ENCODE data around the gene MBD5.
A peak's percentile ranks its signal among the peaks of the same experiment; 100 is the strongest.
"Not testable (repeated sequence)": the region's sequence is repeated elsewhere in the genome, so short reads cannot be mapped to it uniquely, and the experiment has no call there.

Gene MBD5

DNA sequence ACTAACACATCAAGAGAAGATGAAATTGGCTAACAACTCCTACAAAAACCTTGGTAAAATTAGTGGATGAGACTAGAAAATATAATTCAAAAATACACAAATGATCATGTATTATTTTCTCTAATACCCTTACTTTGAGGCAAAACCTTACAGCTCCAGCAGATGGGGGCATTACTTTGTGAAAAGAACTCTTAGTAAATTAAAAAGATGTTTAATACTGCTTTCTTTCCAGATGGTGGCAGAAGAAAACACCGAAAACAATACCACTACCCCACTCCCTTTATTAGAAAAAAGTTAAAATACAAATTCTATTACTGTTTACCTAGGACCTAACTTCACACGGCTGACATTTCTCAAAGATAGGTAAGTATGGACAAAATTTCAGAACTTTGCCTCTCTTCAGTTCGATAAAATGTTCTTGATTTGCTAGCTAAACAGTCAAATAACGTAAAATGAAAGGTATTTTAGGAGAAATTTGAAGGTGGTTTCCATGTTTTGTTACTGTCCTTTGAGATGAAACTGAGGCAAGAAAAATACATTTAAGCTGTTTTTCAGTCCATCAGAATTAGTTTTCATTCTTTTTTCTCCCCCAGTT, 31.0 kb upstream of the MBD5 start:
- POLR2A ChIA-PET = interaction anchor here (0.8 to 1.0 kb wide), 2 partner anchors 520 to 553 kb away, joined by 3 read pairs; no protein-coding TSS in a partner anchor
- DNase-seq (ENCODE audit: low read depth, low spot score) = peak; percentile 17
- H3K4me3 ChIP-seq (ENCODE audit: low read depth, low read length) = no peak overlapping the region
- TF ChIP-seq, protein P1, sequence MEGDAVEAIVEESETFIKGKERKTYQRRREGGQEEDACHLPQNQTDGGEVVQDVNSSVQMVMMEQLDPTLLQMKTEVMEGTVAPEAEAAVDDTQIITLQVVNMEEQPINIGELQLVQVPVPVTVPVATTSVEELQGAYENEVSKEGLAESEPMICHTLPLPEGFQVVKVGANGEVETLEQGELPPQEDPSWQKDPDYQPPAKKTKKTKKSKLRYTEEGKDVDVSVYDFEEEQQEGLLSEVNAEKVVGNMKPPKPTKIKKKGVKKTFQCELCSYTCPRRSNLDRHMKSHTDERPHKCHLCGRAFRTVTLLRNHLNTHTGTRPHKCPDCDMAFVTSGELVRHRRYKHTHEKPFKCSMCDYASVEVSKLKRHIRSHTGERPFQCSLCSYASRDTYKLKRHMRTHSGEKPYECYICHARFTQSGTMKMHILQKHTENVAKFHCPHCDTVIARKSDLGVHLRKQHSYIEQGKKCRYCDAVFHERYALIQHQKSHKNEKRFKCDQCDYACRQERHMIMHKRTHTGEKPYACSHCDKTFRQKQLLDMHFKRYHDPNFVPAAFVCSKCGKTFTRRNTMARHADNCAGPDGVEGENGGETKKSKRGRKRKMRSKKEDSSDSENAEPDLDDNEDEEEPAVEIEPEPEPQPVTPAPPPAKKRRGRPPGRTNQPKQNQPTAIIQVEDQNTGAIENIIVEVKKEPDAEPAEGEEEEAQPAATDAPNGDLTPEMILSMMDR (IDR thresholded peaks at IDR 0.05; ENCODE audit: insufficient read depth, low read length, missing control alignments) = peak; percentile 39
- CTCF ChIA-PET = interaction anchor here (0.7 to 7.3 kb wide), 36 partner anchors 9 to 1004 kb away, joined by 3 to 126 read pairs (median 4); no protein-coding TSS in a partner anchor

DNA sequence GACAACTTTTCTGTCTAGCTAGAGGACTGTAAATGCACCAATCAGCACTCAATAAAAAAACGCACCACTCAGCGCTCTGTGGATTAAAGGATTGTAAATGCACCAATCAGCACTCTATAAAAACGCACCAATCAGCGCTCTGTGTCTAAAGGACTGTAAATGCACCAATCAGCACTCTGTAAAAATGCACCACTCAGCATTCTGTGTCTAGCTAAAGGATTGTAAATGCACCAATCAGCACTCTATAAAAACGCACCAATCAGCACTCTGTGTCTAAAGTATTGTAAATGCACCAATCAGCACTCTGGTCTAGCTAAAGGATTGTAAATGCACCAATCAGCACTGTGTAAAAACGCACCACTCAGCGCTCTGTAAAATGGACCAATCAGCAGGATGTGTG, 25.9 kb upstream of the MBD5 start:
- POLR2A ChIA-PET; DNase-seq (ENCODE audit: low read depth, low spot score); CTCF ChIA-PET; H3K4me3 ChIP-seq (ENCODE audit: low read depth, low read length): not testable (repeated sequence)

- POLR2A ChIA-PET = no interaction called here
- DNase-seq (ENCODE audit: low read depth, low spot score) = no peak
- no peak overlapping the region for H3K4me3 ChIP-seq (ENCODE audit: low read depth, low read length)
- TF ChIP-seq, protein P1 (IDR thresholded peaks at IDR 0.05; ENCODE audit: insufficient read depth, low read length, missing control alignments) = no peak
- CTCF ChIA-PET = interaction anchor here (0.6 to 4.4 kb wide), 2 partner anchors 8 to 283 kb away, joined by 3 to 21 read pairs; no protein-coding TSS in a partner anchor
Observed at GRCh38 chr2:147996828-147997227, 24.1 kb upstream of the MBD5 start.

GRCh38 chr2:147998203-147998602, 22.7 kb upstream of the MBD5 start:
- POLR2A ChIA-PET = no interaction called here
- TF ChIP-seq, protein P1 (IDR thresholded peaks at IDR 0.05; ENCODE audit: insufficient read depth, low read length, missing control alignments) = no peak
- CTCF ChIA-PET = interaction anchor here (4.4 kb wide), 1 partner anchor 9 kb away, joined by 21 read pairs; no protein-coding TSS in a partner anchor
- no peak overlapping the region for H3K4me3 ChIP-seq (ENCODE audit: low read depth, low read length)
- no peak for DNase-seq (ENCODE audit: low read depth, low spot score)

GRCh38 chr2:147999126-147999525, 21.8 kb upstream of the MBD5 start:
- TF ChIP-seq, protein P1 (IDR thresholded peaks at IDR 0.05; ENCODE audit: insufficient read depth, low read length, missing control alignments) = no peak
- CTCF ChIA-PET = interaction anchor here (1.3 to 4.4 kb wide), 2 partner anchors 10 to 510 kb away, joined by 5 to 21 read pairs; no protein-coding TSS in a partner anchor
- no peak overlapping the region for H3K4me3 ChIP-seq (ENCODE audit: low read depth, low read length)
- POLR2A ChIA-PET = no interaction called here
- no peak for DNase-seq (ENCODE audit: low read depth, low spot score)

DNA sequence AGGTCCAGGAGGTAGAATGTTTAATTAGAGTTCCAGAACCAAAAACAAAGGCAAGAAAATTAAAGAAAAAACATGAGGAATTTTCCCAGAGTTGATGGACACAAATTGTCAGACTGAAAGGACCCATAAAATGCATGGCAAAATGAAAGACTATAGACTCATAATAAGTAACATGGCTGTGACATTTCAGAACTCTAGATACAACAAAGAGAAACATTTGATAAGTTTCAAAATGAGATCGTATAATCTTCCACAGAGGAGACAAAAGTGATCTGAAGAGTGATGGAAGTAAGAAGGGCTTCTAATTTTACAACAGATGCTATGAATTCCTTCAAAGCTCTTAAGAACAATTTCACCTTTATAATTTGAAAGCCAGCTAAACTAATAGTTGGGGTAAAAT, 20.8 kb upstream of the MBD5 start:
- CTCF ChIA-PET = interaction anchor here (1.0 to 4.4 kb wide), 3 partner anchors 8 to 509 kb away, joined by 3 to 21 read pairs (median 5); no protein-coding TSS in a partner anchor
- no peak overlapping the region for H3K4me3 ChIP-seq (ENCODE audit: low read depth, low read length)
- no peak for DNase-seq (ENCODE audit: low read depth, low spot score)
- TF ChIP-seq, protein P1 (IDR thresholded peaks at IDR 0.05; ENCODE audit: insufficient read depth, low read length, missing control alignments) = no peak
- POLR2A ChIA-PET = no interaction called here

DNA sequence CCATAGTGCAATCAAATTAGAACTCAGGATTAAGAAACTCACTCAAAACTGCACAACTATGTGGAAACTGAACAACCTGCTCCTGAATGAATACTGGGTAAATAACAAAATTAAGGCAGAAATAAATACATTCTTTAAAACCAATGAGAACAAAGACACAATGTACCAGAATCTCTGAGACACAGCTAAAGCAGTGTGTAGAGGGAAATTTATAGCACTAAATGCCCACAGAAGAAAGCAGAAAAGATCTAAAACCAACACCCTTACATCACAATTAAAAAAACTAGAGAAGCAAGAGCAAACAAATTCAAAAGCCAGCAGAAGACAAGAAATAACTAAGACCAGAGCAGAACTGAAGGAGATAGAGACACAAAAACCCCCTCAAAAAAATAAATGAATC, 18.5 kb upstream of the MBD5 start:
- CTCF ChIA-PET = interaction anchor here (1.4 kb wide), 1 partner anchor 14 kb away, joined by 3 read pairs; no protein-coding TSS in a partner anchor
- POLR2A ChIA-PET; DNase-seq (ENCODE audit: low read depth, low spot score): not testable (repeated sequence)

More for the DNA sequence above, 18.5 kb upstream of the MBD5 start:
- H3K4me3 ChIP-seq (ENCODE audit: low read depth, low read length) = not testable (repeated sequence)
